Measurements from ENCODE around the gene KIF13A.

- TF ChIP-seq CTCF (IDR thresholded peaks at IDR 0.05), result no peak
- TF ChIP-seq POLR2A (IDR thresholded peaks at IDR 0.05), result no peak
Measured at GRCh38 chr6:17945575-17945974, 41.9 kb downstream of the KIF13A start.
